Neuronal stem cell (in vitro differentiated cells): ENCODE measurements around the gene TBC1D22A.

Experiments
- DNase-seq: peaks from one replicate; pipeline ENCODE4 v3.0.0-alpha.2; 2013; ENCODE audit warnings: low spot score
- H2AFZ ChIP-seq: one replicate; pipeline ENCODE4 v1.6.1; 2013; ENCODE audit warnings: mild to moderate bottlenecking, low read length, inconsistent platforms
- H2AK5ac ChIP-seq: 2 replicates; pipeline ENCODE4 v1.6.1; 2013; ENCODE audit warnings: low read depth, mild to moderate bottlenecking, inconsistent platforms, low read length, moderate library complexity, mixed read lengths
- H2BK120ac ChIP-seq: 2 replicates; pipeline ENCODE4 v1.6.1; 2013; ENCODE audit warnings: low read depth, mild to moderate bottlenecking, inconsistent platforms, low read length, moderate library complexity, mixed read lengths
- H2BK12ac ChIP-seq: one replicate; pipeline ENCODE4 v1.6.1; 2013; ENCODE audit warnings: low read length, inconsistent platforms
- H2BK15ac ChIP-seq: 2 replicates; pipeline ENCODE4 v1.6.1; 2013; ENCODE audit warnings: mild to moderate bottlenecking, low read length, inconsistent platforms, mixed read lengths
- H2BK5ac ChIP-seq: one replicate; pipeline ENCODE4 v1.6.1; 2013; ENCODE audit warnings: inconsistent platforms, mild to moderate bottlenecking, low read length, moderate library complexity
- H3K14ac ChIP-seq: one replicate; pipeline ENCODE4 v1.6.1; 2013; ENCODE audit warnings: low read length, inconsistent platforms
- H3K18ac ChIP-seq: 2 replicates; pipeline ENCODE4 v1.6.1; 2013; ENCODE audit warnings: low read length, inconsistent platforms
- H3K23ac ChIP-seq: 2 replicates; pipeline ENCODE4 v1.6.1; 2013; ENCODE audit warnings: low read depth, mild to moderate bottlenecking, mixed read lengths, low read length, inconsistent platforms; ENCODE audit not compliant: poor library complexity
- H3K27ac ChIP-seq: replicated peaks from 3 replicates; pipeline ENCODE4 v1.5.1; 2013; ENCODE audit warnings: low read length, inconsistent platforms
- H3K27me3 ChIP-seq, 3 experiments: 2 replicates each; pipeline ENCODE4 v1.6.1; 2013; ENCODE audit warnings: low read length in 3 of 3, mild to moderate bottlenecking in 2 of 3, inconsistent platforms in 1 of 3, low read depth in 1 of 3, mixed read lengths in 1 of 3, moderate library complexity in 1 of 3; ENCODE audit not compliant: control insufficient read depth in 3 of 3, insufficient read depth in 3 of 3
- H3K36me3 ChIP-seq, 2 donors: replicated peaks in 1 of 2; 2 replicates each; pipeline ENCODE4 v1.6.1; 2013; ENCODE audit warnings: low read length in 2 of 2; ENCODE audit not compliant: control insufficient read depth in 2 of 2, insufficient read depth in 2 of 2
- H3K4ac ChIP-seq: 2 replicates; pipeline ENCODE4 v1.6.1; 2013; ENCODE audit warnings: inconsistent platforms, mild to moderate bottlenecking, low read length, moderate library complexity
- H3K4me1 ChIP-seq, 2 donors: 1 replicate in 1 of 2; 2 replicates in 1 of 2; pipeline ENCODE4 v1.6.1; 2013; ENCODE audit warnings: low read length in 2 of 2, low read depth in 1 of 2; ENCODE audit not compliant: control insufficient read depth in 2 of 2, insufficient read depth in 1 of 2
- H3K4me2 ChIP-seq: one replicate; pipeline ENCODE4 v1.6.1; 2013; ENCODE audit warnings: mild to moderate bottlenecking, low read length, inconsistent platforms; ENCODE audit not compliant: insufficient read depth, poor library complexity, severe bottlenecking
- H3K4me3 ChIP-seq, 2 donors: 2 replicates each; pipeline ENCODE4 v1.5.1; 2013; ENCODE audit warnings: low read length in 2 of 2, mild to moderate bottlenecking in 2 of 2, inconsistent platforms in 1 of 2, moderate library complexity in 1 of 2
- H3K79me1 ChIP-seq: one replicate; pipeline ENCODE4 v1.6.1; 2013; ENCODE audit warnings: low read depth, mild to moderate bottlenecking, inconsistent platforms, low read length, moderate library complexity
- H3K9ac ChIP-seq: one replicate; pipeline ENCODE4 v1.6.1; 2013; ENCODE audit warnings: mild to moderate bottlenecking, low read depth, low read length, inconsistent platforms; ENCODE audit not compliant: poor library complexity
- H3K9me3 ChIP-seq, 2 donors: replicated peaks in 1 of 2; 2 replicates each; pipeline versions ENCODE3 to v1.6.1; 2013; ENCODE audit warnings: low read length in 2 of 2, mild to moderate bottlenecking in 2 of 2, inconsistent platforms in 1 of 2, low read depth in 1 of 2, mixed read lengths in 1 of 2, moderate library complexity in 1 of 2; ENCODE audit not compliant: control insufficient read depth in 2 of 2, insufficient read depth in 1 of 2
- H4K8ac ChIP-seq: one replicate; pipeline ENCODE4 v1.6.1; 2013; ENCODE audit warnings: low read depth, mild to moderate bottlenecking, inconsistent platforms, low read length, moderate library complexity
- H4K91ac ChIP-seq: one replicate; pipeline ENCODE4 v1.6.1; 2013; ENCODE audit warnings: low read length, low read depth, mild to moderate bottlenecking, inconsistent platforms; ENCODE audit not compliant: poor library complexity
- WGBS, 2 donors: extraction: QIAGEN DNeasy Blood & Tissue Kit; methylation state at CpG; one replicate each; pipeline ENCODE4 v1.1.7; 2013; ENCODE audit warnings: missing lambda C conversion rate in 2 of 2, mixed read lengths in 1 of 2; ENCODE audit not compliant: insufficient read length in 2 of 2, insufficient replicate concordance in 1 of 2; ENCODE audit errors: extremely low coverage in 2 of 2; 5-methylcytosine and 5-hydroxymethylcytosine counted together

The TBC1D22A gene

GRCh38 chr22:47046411-47047065, 284.1 kb downstream of the TBC1D22A start:
- Histone ChIP-seq H3K23ac (peak overlapping the region; percentile 37), H3K4me1 (peaks cover 2 to 4% of the 10 kb centered on the region in 2 donors), H3K9ac (no peak overlapping the region), H2AFZ (no peak overlapping the region), H3K18ac (peak overlapping the region; percentile 21), H4K91ac (no peak overlapping the region), H2BK15ac (no peak overlapping the region), H3K14ac (peak overlapping the region; percentile 66), H2BK5ac (no peak overlapping the region), H3K36me3 (no peaks in the 10 kb centered on the region), H3K27ac (no peak overlapping the region), H3K9me3 (no peaks in the 10 kb centered on the region), H2BK12ac (no peak overlapping the region), H3K27me3 (no peaks in the 10 kb centered on the region), H2BK120ac (no peak overlapping the region), H4K8ac (no peak overlapping the region), H3K79me1 (peaks cover 1% of the 10 kb centered on the region), H2AK5ac (peak overlapping the region; percentile 17), H3K4ac (no peak overlapping the region), H3K4me2 (no peak overlapping the region), H3K4me3 (no peak overlapping the region)
- WGBS, 2 donors: no CpG with 5 or more reads among the region's 10 CpGs
- no peak for DNase-seq

- H3K4me1 ChIP-seq: peaks cover 7 to 13% of the 10 kb centered on the region in 2 donors
- H3K4me3 ChIP-seq: no peak overlapping the region
- no peak overlapping the region for H2BK15ac ChIP-seq
- no peak overlapping the region for H2BK120ac ChIP-seq
- H4K8ac ChIP-seq: no peak overlapping the region
- H2BK5ac ChIP-seq: no peak overlapping the region
- H3K36me3 ChIP-seq: no peaks in the 10 kb centered on the region
- no peak overlapping the region for H3K4me2 ChIP-seq
- peak overlapping the region; percentile 25 for H4K91ac ChIP-seq
- no CpG with 5 or more reads among the region's 13 CpGs for WGBS, 2 donors
- peak overlapping the region; percentile 22 for H3K18ac ChIP-seq
- H2AFZ ChIP-seq: no peak overlapping the region
- H3K27me3 ChIP-seq: no peaks in the 10 kb centered on the region
- H3K9me3 ChIP-seq: no peaks in the 10 kb centered on the region
- peaks cover 2% of the 10 kb centered on the region for H3K79me1 ChIP-seq
- no peak overlapping the region for H3K9ac ChIP-seq
- DNase-seq: no peak
- no peak overlapping the region for H3K27ac ChIP-seq
- H2BK12ac ChIP-seq: peak overlapping the region; percentile 16
- H3K23ac ChIP-seq: no peak overlapping the region
- H2AK5ac ChIP-seq: peak overlapping the region; percentile 13
- H3K4ac ChIP-seq: no peak overlapping the region
- no peak overlapping the region for H3K14ac ChIP-seq
These were observed 285.1 kb downstream of the TBC1D22A start for GRCh38 chr22:47047321-47048122.

DNA sequence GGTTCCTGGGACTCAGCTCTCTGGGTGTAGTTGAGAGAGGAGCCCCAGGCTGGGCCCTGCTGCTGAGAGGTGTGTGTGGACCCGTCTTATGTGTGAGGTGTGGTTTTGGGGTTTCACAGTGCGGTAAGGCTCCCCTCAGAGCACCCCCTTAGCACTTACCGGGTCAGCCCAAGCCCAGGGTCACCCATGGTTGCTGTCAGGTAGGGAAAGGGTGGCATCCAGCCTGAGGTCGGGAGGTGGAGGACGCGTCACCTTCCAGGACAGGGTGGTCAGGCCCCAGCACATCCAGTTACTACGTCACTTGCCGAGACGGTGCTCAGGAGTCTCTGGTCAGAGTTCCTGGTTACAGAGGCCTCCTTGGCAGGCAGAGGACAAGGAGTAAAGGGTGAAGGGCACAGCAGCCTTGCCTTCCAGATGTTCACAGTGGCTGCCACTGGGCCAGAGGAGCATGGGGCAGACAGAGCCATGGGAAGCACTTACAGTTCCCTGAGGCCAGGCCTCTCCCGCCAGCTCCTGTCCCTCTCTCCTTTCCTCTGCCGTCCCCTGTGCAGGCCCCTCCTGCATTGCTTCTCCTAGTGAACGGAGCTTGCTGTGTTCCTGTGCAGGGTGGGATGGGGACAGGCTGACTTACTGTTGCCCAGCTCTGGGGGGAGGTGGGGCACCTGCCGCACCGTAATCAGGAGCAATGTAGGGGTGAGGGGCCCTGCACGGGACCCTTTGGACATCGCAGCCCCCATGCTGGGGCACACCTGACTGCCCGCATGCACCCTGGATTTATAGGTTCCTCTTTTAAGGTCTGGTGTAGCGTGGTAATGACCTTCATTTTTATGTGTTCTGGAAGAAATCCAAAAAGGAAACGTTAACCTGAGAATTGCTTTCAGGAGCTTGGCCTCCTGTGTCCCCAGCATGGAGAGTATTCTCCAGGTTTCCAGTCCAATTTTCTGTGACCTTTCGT, 285.9 kb downstream of the TBC1D22A start:
- peaks cover 4% of the 10 kb centered on the region for H3K79me1 ChIP-seq
- no peak for DNase-seq
- H3K9ac ChIP-seq: no peak overlapping the region
- no peak overlapping the region for H3K27ac ChIP-seq
- no peaks in the 10 kb centered on the region for H3K9me3 ChIP-seq
- no peak overlapping the region for H3K4me2 ChIP-seq
- H3K18ac ChIP-seq: no peak overlapping the region
- no peak overlapping the region for H2BK12ac ChIP-seq
- H3K23ac ChIP-seq: no peak overlapping the region
- H2BK120ac ChIP-seq: no peak overlapping the region
- no peak overlapping the region for H3K4ac ChIP-seq
- no peak overlapping the region for H2AFZ ChIP-seq
- no peaks in the 10 kb centered on the region for H3K27me3 ChIP-seq
- H2BK5ac ChIP-seq: no peak overlapping the region
- no peak overlapping the region for H2AK5ac ChIP-seq
- no peak overlapping the region for H3K14ac ChIP-seq
- no peak overlapping the region for H3K4me3 ChIP-seq
- H4K8ac ChIP-seq: no peak overlapping the region
- H4K91ac ChIP-seq: no peak overlapping the region
- no CpG with 5 or more reads among the region's 20 CpGs for WGBS, 2 donors
- peaks cover 7 to 15% of the 10 kb centered on the region in 2 donors for H3K4me1 ChIP-seq
- no peak overlapping the region for H2BK15ac ChIP-seq
- no peaks in the 10 kb centered on the region for H3K36me3 ChIP-seq
